IMR-90 (cell line): ENCODE results near the gene FREM3. TPM values are rescaled to one million over a fixed set of nuclear protein-coding genes. Genes with fewer than 3 reads are reported as not detected.

Experiments
- ATAC-seq: fragments of 200-7000 bp; cut with Tn5 transposase; 2 replicates; pipeline ENCODE4 v1.9.1; 2020; ENCODE audit warnings: low read depth, mild to moderate bottlenecking, moderate library complexity
- BruUV-seq: library from RNA; stranded (reverse); fragments of 400-500 nt; replicated peaks from 2 replicates; lab custom pipeline; 2021; lab: Mats Ljungman, UMichigan
- CTCF ChIA-PET: fragments of 300-600 bp; formaldehyde crosslinking; extraction: SDS; loops from one replicate; lab custom pipeline; 2021; ENCODE audit warnings: antibody characterized with exemption; lab: Yijun Ruan, JAX
- POLR2A ChIA-PET: fragments of 300-600 bp; sonication (Branson Sonifier 250); formaldehyde crosslinking; loops from one replicate; lab custom pipeline; 2022; ENCODE audit warnings: antibody characterized with exemption; ENCODE audit not compliant: unreplicated experiment; lab: Charles Lee
- DNase-seq: peaks from one replicate; pipeline ENCODE4 v3.0.0; 2013
- H2AFZ ChIP-seq: replicated peaks from 2 replicates; pipeline ENCODE3; 2013; ENCODE audit warnings: low read length, mild to moderate bottlenecking; ENCODE audit not compliant: poor library complexity
- H2AK5ac ChIP-seq: 2 replicates; pipeline ENCODE4 v1.6.1; 2013; ENCODE audit warnings: low read depth, low read length, inconsistent platforms
- H2AK9ac ChIP-seq: replicated peaks from 2 replicates; pipeline ENCODE3; 2013; ENCODE audit warnings: mild to moderate bottlenecking, low read depth, low read length, moderate library complexity; ENCODE audit not compliant: poor library complexity
- H2BK120ac ChIP-seq: 2 replicates; pipeline ENCODE4 v1.6.1; 2013; ENCODE audit warnings: low read depth, low read length, inconsistent platforms
- H2BK15ac ChIP-seq: 3 replicates; pipeline ENCODE4 v1.6.1; 2013; ENCODE audit warnings: low read depth, low read length, inconsistent platforms
- H2BK20ac ChIP-seq: 2 replicates; pipeline ENCODE4 v1.6.1; 2013; ENCODE audit warnings: low read depth, mild to moderate bottlenecking, inconsistent platforms, low read length, moderate library complexity
- H2BK5ac ChIP-seq: 2 replicates; pipeline ENCODE4 v1.6.1; 2013; ENCODE audit warnings: mild to moderate bottlenecking, low read depth, low read length, inconsistent platforms; ENCODE audit not compliant: poor library complexity, severe bottlenecking
- H3K14ac ChIP-seq: replicated peaks from 2 replicates; pipeline ENCODE4 v1.6.1; 2013; ENCODE audit warnings: low read depth, low read length, inconsistent platforms
- H3K18ac ChIP-seq: 2 replicates; pipeline ENCODE4 v1.6.1; 2013; ENCODE audit warnings: low read depth, low read length, control low read depth
- H3K23ac ChIP-seq: 2 replicates; pipeline ENCODE4 v1.6.1; 2013; ENCODE audit warnings: low read depth, low read length, inconsistent platforms
- H3K27ac ChIP-seq: 2 replicates; pipeline ENCODE4 v1.5.1; 2013; ENCODE audit warnings: mild to moderate bottlenecking, control low read depth, low read length; ENCODE audit not compliant: insufficient read depth
- H3K27me3 ChIP-seq: 2 replicates; pipeline ENCODE4 v1.6.1; 2013; ENCODE audit warnings: low read length; ENCODE audit not compliant: control insufficient read depth, insufficient read depth
- H3K36me3 ChIP-seq: 2 replicates; pipeline ENCODE4 v1.6.1; 2013; ENCODE audit warnings: low read length, mixed read lengths; ENCODE audit not compliant: control insufficient read depth, insufficient read depth
- H3K4ac ChIP-seq: 2 replicates; pipeline ENCODE4 v1.6.1; 2013; ENCODE audit warnings: low read depth, low read length, inconsistent platforms
- H3K4me1 ChIP-seq: 2 replicates; pipeline ENCODE4 v1.6.1; 2013; ENCODE audit warnings: low read length, mixed read lengths; ENCODE audit not compliant: control insufficient read depth, insufficient read depth
- H3K4me2 ChIP-seq: 2 replicates; pipeline ENCODE4 v1.6.1; 2013; ENCODE audit warnings: low read depth, mild to moderate bottlenecking, control low read depth, low read length, moderate library complexity
- H3K4me3 ChIP-seq: 2 replicates; pipeline ENCODE4 v1.5.1; 2013; ENCODE audit warnings: low read depth, mild to moderate bottlenecking, control low read depth, low read length, moderate library complexity; ENCODE audit not compliant: insufficient read depth
- H3K56ac ChIP-seq: 2 replicates; pipeline ENCODE4 v1.6.1; 2013; ENCODE audit warnings: low read length, inconsistent platforms; ENCODE audit not compliant: insufficient read depth; ENCODE audit errors: extremely low read depth
- H3K79me1 ChIP-seq, 2 experiments: 2 replicates each; pipeline ENCODE4 v1.6.1; 2013; ENCODE audit warnings: low read length in 2 of 2, inconsistent platforms in 1 of 2, low read depth in 1 of 2
- H3K9ac ChIP-seq: 2 replicates; pipeline ENCODE4 v1.6.1; 2013; ENCODE audit warnings: low read depth, low read length, control low read depth
- H3K9me1 ChIP-seq: 2 replicates; pipeline ENCODE4 v1.6.1; 2013; ENCODE audit warnings: low read length, inconsistent platforms; ENCODE audit not compliant: insufficient read depth
- H3K9me3 ChIP-seq: 2 replicates; pipeline ENCODE4 v1.6.1; 2013; ENCODE audit warnings: low read length; ENCODE audit not compliant: control insufficient read depth, insufficient read depth
- H4K20me1 ChIP-seq: 2 replicates; pipeline ENCODE4 v1.6.1; 2013; ENCODE audit warnings: low read length, inconsistent platforms; ENCODE audit not compliant: insufficient read depth
- H4K5ac ChIP-seq: 2 replicates; pipeline ENCODE4 v1.6.1; 2013; ENCODE audit warnings: mild to moderate bottlenecking, low read depth, low read length, control low read depth
- H4K8ac ChIP-seq, 2 experiments: 2 replicates each; pipeline ENCODE4 v1.6.1; 2013; ENCODE audit warnings: low read depth in 2 of 2, low read length in 2 of 2, control low read depth in 1 of 2, inconsistent platforms in 1 of 2
- H4K91ac ChIP-seq: 2 replicates; pipeline ENCODE4 v1.6.1; 2013; ENCODE audit warnings: low read depth, low read length, inconsistent platforms; ENCODE audit not compliant: insufficient read depth
- BHLHE40 ChIP-seq: fragments of 150-350 bp; IDR thresholded peaks from 2 replicates; pipeline ENCODE4 v1.6.1; 2016; ENCODE audit warnings: mild to moderate bottlenecking, low read depth, low read length
- CEBPB ChIP-seq: IDR thresholded peaks from 2 replicates; pipeline ENCODE4 v1.6.1; 2012; ENCODE audit warnings: low read depth, low read length, improper control_type of control experiment
- CHD1 ChIP-seq: IDR thresholded peaks from 2 replicates; pipeline ENCODE4 v1.6.1; 2012; ENCODE audit warnings: low read depth, low read length, improper control_type of control experiment
- ELK1 ChIP-seq: fragments of 150-350 bp; IDR thresholded peaks from 2 replicates; pipeline ENCODE4 v1.6.1; 2016; ENCODE audit warnings: low read depth, mild to moderate bottlenecking, low read length, moderate library complexity, borderline replicate concordance
- MAFK ChIP-seq: IDR thresholded peaks from 2 replicates; pipeline ENCODE4 v1.6.1; 2012; ENCODE audit warnings: low read depth, low read length, improper control_type of control experiment
- MXI1 ChIP-seq: IDR thresholded peaks from 2 replicates; pipeline ENCODE4 v1.6.1; 2012; ENCODE audit warnings: low read depth, mild to moderate bottlenecking, low read length, moderate library complexity, borderline replicate concordance
- RCOR1 ChIP-seq: IDR thresholded peaks from 2 replicates; pipeline ENCODE4 v1.6.1; 2012; ENCODE audit warnings: mild to moderate bottlenecking, low read length, improper control_type of control experiment; ENCODE audit not compliant: insufficient replicate concordance
- RFX5 ChIP-seq: IDR thresholded peaks from 2 replicates; pipeline ENCODE4 v1.8.0; 2012; ENCODE audit warnings: low read depth, mild to moderate bottlenecking, low read length, moderate library complexity
- SMC3 ChIP-seq: fragments of 150-350 bp; IDR thresholded peaks from 2 replicates; pipeline ENCODE4 v1.6.1; 2016; ENCODE audit warnings: low read depth, mild to moderate bottlenecking, antibody characterized with exemption, low read length, moderate library complexity
- WGBS, 2 experiments: methylation state at CpG; one replicate each; pipeline versions ENCODE4 v1.1.5 to v1.1.7; 2013; ENCODE audit warnings: missing lambda C conversion rate in 2 of 2; ENCODE audit not compliant: insufficient read length in 1 of 2; ENCODE audit errors: extremely low coverage in 2 of 2; 5-methylcytosine and 5-hydroxymethylcytosine counted together
- dilution Hi-C: fragments of 300-500 bp; cut with HindIII; formaldehyde crosslinking; loops from one replicate; pipeline ENCODE4 v1.14.3; 2018; ENCODE audit warnings: low sequenced_read_pairs; ENCODE audit not compliant: unreplicated experiment
- in situ Hi-C: fragments of 300-500 bp; cut with MboI; formaldehyde crosslinking; loops from 3 replicates; pipeline ENCODE4 v1.14.3; 2019; ENCODE audit warnings: low sequenced_read_pairs, inconsistent platforms, mixed read lengths
- intact Hi-C: fragments of 100-400 bp; cut with micrococcal nuclease; formaldehyde crosslinking; loops from 2 replicates; pipeline ENCODE4 v1.10.0; 2022
- polyA plus RNA-seq, 3 experiments: library from polyadenylated mRNA; depleted of rRNA; stranded (reverse); fragments of >200 nt; gene quantifications; 2 replicates each; pipeline ENCODE4 v1.2.3, GENCODE V29; 2012; ENCODE audit warnings: low replicate concordance in 1 of 3
- total RNA-seq: library from RNA; depleted of rRNA; stranded (reverse); fragments of >200 nt; gene quantifications from 2 replicates; pipeline ENCODE4 v1.2.3, GENCODE V29; 2012

The FREM3 gene
- total and polyA plus RNA-seq, 2 of the 4 experiments (the other 2 are of a cell fraction) = not detected

- Histone ChIP-seq H3K18ac (no peak overlapping the region), H3K9me3 (no peaks in the 10 kb centered on the region), H3K4me1 (no peaks in the 10 kb centered on the region), H4K91ac (no peak overlapping the region), H2AK9ac (no peak overlapping the region), H3K9me1 (no peaks in the 10 kb centered on the region), H3K27ac (no peak overlapping the region), H4K8ac (no peak overlapping the region), H2BK120ac (no peak overlapping the region), H3K36me3 (no peaks in the 10 kb centered on the region), H3K27me3 (no peaks in the 10 kb centered on the region), H3K4ac (no peak overlapping the region), H3K4me3 (no peak overlapping the region), H3K14ac (no peak overlapping the region), H3K23ac (no peak overlapping the region), H2AFZ (no peak overlapping the region), H2BK5ac (no peak overlapping the region), H2BK20ac (no peak overlapping the region), H4K5ac (no peak overlapping the region), H2AK5ac (no peak overlapping the region), H3K4me2 (no peak overlapping the region), H3K9ac (no peak overlapping the region), H3K56ac (no peak overlapping the region), H4K20me1 (no peaks in the 10 kb centered on the region), H3K79me1 (no peaks in the 10 kb centered on the region), H2BK15ac (no peak overlapping the region)
- TF ChIP-seq SMC3 (no peak), ELK1 (no peak), CHD1 (no peak), RFX5 (no peak), RCOR1 (no peak), MXI1 (no peak), MAFK (no peak), CEBPB (no peak), BHLHE40 (no peak)
- intact Hi-C loops (no loop called here), in situ Hi-C loops (no loop called here), dilution Hi-C loops (no loop called here)
- 67% methylated on average over 1 of the region's 4 CpGs; no CpG with 5 or more reads in 1 of the 2 experiments for WGBS, 2 experiments
- DNase-seq (no peak), ATAC-seq (no peak)
- no TSS peak for BruUV-seq
- POLR2A ChIA-PET = no interaction called here
- CTCF ChIA-PET = no interaction called here
Measured at GRCh38 chr4:143711543-143712154, 11.2 kb upstream of the FREM3 start.
